ENCODE data around the gene RSPH6A. TPM values are rescaled to one million over a fixed set of nuclear protein-coding genes. Genes with fewer than 3 reads are reported as not detected.

The RSPH6A gene
- total RNA-seq, 1 experiment from 2014 or later, result 0.55 TPM

DNA sequence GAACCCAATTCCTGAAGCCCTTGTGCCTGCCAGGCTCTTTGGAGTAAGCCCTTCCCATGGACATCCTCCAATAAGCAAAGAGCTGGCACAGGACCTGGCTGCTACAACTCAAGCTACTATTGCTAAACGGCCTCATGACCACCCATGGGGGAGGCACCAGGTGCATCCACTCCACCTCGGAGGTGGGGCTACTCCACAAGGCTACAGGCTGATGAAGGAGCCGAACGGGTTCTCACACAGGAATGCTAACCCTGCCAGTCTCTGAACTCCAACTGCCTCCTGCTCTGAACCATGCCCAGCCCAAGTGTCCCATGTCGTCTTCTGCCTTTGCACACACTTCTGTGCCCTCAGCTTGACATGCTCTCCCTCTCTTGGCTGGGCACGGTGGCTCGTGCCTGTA lies 37.9 kb upstream of the RSPH6A start:
- H3K4me1 Mint-ChIP-seq, result no peaks in the 10 kb centered on the region
- Histone ChIP-seq H2BK120ac (ENCODE audit: low read depth, low read length, poor library complexity, severe bottlenecking) (no peak overlapping the region), H2BK15ac (ENCODE audit: low read depth, low read length) (no peak overlapping the region), H2BK12ac (ENCODE audit: insufficient read length, low read depth, low read length) (no peak overlapping the region), H3K23ac (ENCODE audit: insufficient read length, low read depth, low read length) (no peak overlapping the region), H3K9me3 (ENCODE audit: control insufficient read depth, low read depth, low read length) (no peaks in the 10 kb centered on the region), H3K23me2 (ENCODE audit: insufficient read length, low read depth, low read length, poor library complexity, severe bottlenecking) (no peaks in the 10 kb centered on the region), H3K4me1 (ENCODE audit: insufficient read depth, low read length) (no peaks in the 10 kb centered on the region), H3K79me2 (ENCODE audit: insufficient read depth, low read length) (peaks cover 3% of the 10 kb centered on the region; the same call in 1 of the 2 replicates), H4K91ac (ENCODE audit: insufficient read length, low read depth, low read length) (no peak overlapping the region), H3K14ac (ENCODE audit: insufficient read depth, low read length) (no peak overlapping the region), H3K9ac (ENCODE audit: extremely low read depth, insufficient read length, low read length) (no peak overlapping the region), H4K8ac (replicated peaks; ENCODE audit: insufficient read length, low read depth, low read length) (no peak overlapping the region), H4K5ac (ENCODE audit: insufficient read length, low read depth, low read length) (no peak overlapping the region), H3T11ph (ENCODE audit: low read length) (no peak overlapping the region), H3K27me3 (ENCODE audit: insufficient read depth, low read length) (no peaks in the 10 kb centered on the region), H3K4me2 (ENCODE audit: insufficient read depth, insufficient read length, low read length) (no peak overlapping the region), H4K20me1 (ENCODE audit: control insufficient read depth, insufficient read depth, insufficient read length) (no peaks in the 10 kb centered on the region), H3K27ac (ENCODE audit: insufficient read length, low read depth, low read length) (no peak overlapping the region), H2BK20ac (ENCODE audit: low read depth, low read length, poor library complexity, severe bottlenecking) (no peak overlapping the region), H2AK5ac (ENCODE audit: insufficient read length, low read length) (no peak overlapping the region), H3K4ac (ENCODE audit: low read depth, low read length) (no peak overlapping the region), H2AFZ (ENCODE audit: low read length) (no peak overlapping the region), H2BK5ac (ENCODE audit: insufficient read length, low read length) (no peak overlapping the region), H3K56ac (ENCODE audit: insufficient read length, low read depth, low read length) (no peak overlapping the region), H3K18ac (ENCODE audit: insufficient read length, low read depth, low read length) (no peak overlapping the region), H3K79me1 (ENCODE audit: insufficient read depth, low read depth, low read length, poor library complexity, severe bottlenecking) (no peaks in the 10 kb centered on the region)
- peak overlapping the region in 1 of 3 experiments; percentile 44; a peak in 2 of 7 replicates for H3K27ac Mint-ChIP-seq
- TF ChIP-seq, protein P1, sequence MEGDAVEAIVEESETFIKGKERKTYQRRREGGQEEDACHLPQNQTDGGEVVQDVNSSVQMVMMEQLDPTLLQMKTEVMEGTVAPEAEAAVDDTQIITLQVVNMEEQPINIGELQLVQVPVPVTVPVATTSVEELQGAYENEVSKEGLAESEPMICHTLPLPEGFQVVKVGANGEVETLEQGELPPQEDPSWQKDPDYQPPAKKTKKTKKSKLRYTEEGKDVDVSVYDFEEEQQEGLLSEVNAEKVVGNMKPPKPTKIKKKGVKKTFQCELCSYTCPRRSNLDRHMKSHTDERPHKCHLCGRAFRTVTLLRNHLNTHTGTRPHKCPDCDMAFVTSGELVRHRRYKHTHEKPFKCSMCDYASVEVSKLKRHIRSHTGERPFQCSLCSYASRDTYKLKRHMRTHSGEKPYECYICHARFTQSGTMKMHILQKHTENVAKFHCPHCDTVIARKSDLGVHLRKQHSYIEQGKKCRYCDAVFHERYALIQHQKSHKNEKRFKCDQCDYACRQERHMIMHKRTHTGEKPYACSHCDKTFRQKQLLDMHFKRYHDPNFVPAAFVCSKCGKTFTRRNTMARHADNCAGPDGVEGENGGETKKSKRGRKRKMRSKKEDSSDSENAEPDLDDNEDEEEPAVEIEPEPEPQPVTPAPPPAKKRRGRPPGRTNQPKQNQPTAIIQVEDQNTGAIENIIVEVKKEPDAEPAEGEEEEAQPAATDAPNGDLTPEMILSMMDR (conservative IDR thresholded peaks at IDR 0.05), result no peak
- no CpG with 5 or more reads among the region's 7 CpGs for WGBS (ENCODE audit: extremely low coverage, insufficient read length, low lambda C conversion rate)
- H3K9me3 Mint-ChIP-seq, result no peaks in the 10 kb centered on the region
- H3K4me3 Mint-ChIP-seq, result no peak overlapping the region; a peak in 1 of 5 replicates
- no peak for DNase-seq
- no peaks in the 10 kb centered on the region for H3K27me3 Mint-ChIP-seq (ENCODE audit: low read depth)
- H3K36me3 Mint-ChIP-seq (ENCODE audit: insufficient read depth in 1 of 3, low read depth in 3 of 3), result peaks cover 37 to 73% (median 61%) of the 10 kb centered on the region in 3 experiments

All from H9 (cell line).